T-helper 9 cell (primary cell): ENCODE results near the gene NACC2.

Experiments
- DNase-seq: peaks from one replicate; pipeline ENCODE4 v3.0.0-alpha.2; 2020

Gene NACC2

GRCh38 chr9:136009516-136009915 is 85.6 kb downstream of the NACC2 start:
- DNase-seq = no peak

- DNase-seq = no peak
These were observed 86.4 kb downstream of the NACC2 start for GRCh38 chr9:136008693-136008997.

GRCh38 chr9:136007934-136008692 is 87.0 kb downstream of the NACC2 start:
- no peak for DNase-seq

DNA sequence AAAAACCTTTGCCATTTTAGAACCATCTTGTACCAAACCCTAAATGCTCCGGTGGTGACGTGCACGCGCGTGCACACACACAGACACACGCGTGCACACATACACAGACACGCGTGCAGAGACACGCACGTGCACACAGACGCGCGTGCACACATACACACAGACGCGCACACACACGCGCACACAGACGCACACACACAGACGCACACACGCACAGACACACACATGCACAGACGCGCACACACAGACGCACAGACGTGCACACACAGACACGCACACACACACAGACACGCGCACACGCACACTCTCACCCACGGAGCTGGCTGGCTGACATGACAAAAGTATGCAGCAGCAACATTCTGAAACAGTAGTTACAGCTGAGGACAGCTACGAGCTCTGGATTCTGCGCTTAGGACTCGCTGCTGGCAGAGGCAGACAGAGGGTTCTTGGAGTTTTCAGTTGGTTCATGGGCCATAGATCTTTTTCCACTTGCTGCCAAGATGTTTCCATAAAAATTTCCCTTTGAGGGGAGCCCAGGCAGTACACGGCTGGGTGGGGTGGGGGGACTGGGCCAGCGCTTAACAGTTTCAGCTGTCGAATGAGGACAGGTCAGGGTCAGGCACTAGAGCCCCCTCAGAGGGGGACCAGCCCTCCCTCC is 87.7 kb downstream of the NACC2 start:
- DNase-seq = no peak

DNA sequence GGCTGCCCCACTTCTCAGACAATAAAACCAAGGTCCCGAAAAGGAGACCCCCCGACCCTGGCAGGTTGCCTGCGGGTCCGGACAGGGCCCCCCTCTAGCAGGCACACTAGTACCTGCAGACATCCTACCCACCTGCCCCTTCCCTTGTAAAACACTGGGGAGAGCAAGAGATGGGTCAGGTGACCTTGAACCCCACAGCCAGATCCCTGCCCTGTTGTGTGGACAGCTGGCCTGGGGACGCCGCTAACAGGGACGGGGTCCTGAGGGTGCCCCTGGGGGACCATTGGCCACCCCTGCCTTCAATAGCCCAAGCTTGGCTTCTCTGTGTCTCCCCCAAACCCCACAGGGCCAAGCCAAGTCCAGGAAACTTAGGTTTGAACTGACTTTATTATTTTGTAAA is 88.9 kb downstream of the NACC2 start:
- DNase-seq = no peak

DNA sequence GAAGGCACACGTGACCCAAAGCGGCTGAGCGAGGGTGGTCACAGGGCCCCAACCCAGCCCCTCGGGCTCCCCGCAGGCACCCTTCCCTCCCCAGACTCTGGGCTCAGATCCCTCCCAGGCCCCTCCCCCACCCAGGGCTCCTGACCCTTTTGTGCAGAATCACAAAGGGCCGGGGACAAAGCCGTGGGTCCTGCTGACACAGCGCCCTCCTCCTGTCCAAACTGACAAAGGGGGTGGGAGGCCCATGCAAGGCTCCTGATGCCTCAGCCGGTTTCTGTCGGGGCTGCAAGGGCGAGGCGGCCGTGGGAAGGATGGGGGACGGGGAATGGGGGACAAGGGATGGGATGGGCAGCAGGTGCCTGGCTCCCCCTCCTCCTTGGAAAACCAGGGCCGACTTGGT is 90.4 kb downstream of the NACC2 start:
- no peak for DNase-seq

DNA sequence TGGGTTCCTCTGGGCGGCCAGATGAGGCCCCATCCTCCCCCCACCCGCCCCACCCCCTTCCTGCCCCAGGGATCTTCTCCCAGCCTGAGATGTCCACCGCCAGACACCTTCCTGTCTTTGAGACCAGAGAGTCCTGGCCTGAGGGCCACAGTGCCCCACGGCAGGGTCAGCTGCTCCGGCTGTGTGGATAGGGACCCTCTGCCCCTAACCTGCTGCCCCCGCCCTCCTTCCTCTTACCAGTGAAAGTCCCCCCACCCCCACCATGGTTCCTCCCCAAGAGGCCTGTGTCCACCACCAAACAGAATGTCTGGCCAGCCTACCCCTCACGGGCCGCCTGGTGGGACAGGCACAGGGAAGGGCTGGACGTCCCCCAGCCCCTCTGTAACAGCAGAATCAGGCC is 90.9 kb downstream of the NACC2 start:
- no peak for DNase-seq

DNA sequence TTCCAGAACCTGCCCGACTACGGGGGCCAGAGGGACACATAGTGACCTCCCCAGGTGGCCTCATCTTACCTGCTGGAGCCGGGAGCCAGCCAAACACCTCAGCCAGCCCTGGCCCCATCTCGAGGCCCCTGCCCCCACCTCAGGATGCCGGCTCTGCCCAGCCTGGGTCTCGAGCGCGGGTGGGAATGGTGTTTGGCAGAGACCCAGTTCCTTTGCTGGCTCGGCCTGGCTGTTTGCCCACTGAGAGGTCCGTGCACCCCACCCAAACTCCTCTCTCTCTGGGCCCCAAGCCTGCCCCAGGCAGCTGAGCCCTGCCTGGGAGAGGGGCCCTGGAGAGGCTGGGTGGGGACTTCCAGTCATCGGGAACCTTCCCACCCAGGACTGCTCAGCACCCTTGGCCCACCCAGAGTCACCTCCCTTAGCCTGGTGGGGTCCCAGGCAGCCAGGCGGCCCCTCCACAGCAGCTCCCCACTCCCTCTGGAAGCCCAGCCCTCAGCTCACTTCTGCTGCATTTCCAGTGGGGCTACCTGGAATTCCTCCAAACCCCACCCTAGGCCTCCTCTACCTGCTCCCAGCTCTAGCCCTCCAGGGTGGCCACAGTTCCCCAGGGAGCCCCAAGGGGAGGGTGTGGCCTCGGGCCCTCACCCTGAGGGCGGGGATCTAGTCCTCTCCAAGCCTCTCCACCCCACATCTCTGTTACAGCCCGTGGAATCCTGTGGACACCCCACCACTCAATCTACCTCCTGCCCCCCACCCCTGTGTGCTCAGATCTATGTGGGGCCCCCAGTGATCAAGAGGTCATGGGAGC is 91.5 kb downstream of the NACC2 start:
- DNase-seq = no peak

- DNase-seq = no peak
These were observed 92.2 kb downstream of the NACC2 start for GRCh38 chr9:136002881-136003280.

GRCh38 chr9:136002215-136002614 is 92.9 kb downstream of the NACC2 start:
- DNase-seq = no peak

- DNase-seq = no peak
These were observed 93.9 kb downstream of the NACC2 start for GRCh38 chr9:136001231-136001630.

DNA sequence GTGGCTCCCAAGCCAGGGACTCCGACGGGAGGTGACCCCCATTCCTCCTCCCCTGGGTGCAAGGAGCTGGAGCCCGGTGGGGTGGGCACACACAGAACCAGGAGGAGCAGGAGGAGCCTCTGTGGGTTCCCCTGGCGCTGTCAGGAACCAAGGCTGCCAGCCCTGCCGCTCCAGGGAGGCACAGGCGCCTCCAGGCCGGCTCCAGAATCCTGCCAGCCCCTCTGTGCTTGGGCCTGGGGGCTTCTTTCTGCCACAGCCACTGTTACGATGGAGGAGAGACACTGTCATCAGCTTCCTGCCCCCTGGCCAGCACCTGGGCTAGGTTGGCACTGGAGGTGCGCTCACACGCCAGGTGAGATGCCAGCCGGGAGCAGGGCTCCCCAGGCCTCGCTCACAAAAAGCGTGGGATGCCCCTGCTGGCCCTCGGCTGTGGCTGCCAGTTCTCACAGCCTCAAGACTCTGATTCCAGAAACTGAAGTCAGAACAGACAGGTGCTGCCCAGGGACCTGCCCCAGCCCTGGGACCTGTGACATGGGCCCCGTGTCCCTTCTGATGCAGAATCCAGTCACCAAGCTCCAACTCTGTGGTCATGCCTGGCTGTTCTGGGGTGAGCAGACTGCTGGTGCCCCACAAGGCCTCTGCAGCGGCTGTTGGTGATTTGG is 96.5 kb downstream of the NACC2 start:
- DNase-seq = no peak

GRCh38 chr9:135998016-135998380 is 97.1 kb downstream of the NACC2 start:
- no peak for DNase-seq

DNA sequence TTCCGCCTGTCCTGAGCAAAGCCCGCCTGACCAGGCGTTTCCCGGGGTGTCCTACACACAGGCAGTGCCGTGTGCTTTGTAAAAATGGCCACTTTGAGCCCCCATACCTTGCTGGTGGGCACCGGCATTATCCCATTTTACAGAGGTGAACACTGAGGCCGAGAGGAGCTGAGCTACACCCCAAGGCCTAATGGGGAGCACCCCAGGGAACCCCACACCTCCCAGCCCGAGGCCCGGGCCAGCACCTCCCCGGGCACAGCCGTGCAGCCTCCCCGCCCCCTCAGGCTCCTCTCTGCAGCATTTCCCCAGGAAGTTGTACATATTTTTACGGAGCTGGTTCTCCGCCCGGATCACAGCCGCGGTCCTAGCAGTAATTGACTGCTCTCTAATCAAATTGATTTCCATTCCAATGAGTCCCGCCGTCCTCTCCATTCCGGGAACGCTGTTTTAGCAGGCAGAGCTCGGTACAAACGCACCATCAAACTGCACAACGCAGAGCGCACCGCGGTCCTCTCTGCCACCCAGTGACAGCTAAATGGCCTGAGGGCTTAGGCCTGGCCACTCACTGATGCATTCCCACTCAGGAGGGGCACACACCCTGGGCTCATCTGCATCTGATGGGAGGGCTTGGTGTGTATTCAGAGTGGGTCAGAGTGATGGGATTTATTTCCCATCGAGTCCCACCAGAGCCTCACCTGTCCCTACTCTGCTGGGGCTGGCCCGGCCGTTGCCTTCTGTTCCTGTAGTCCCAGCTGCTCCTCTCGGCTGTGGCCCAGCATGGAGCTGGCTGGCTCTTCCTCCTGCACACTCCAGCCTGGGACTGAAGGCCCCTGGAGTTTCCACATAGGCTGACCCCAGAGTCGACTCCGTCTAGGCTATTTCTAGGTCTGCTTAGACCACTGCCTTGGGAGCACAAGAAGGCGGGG is 97.7 kb downstream of the NACC2 start:
- no peak for DNase-seq

DNA sequence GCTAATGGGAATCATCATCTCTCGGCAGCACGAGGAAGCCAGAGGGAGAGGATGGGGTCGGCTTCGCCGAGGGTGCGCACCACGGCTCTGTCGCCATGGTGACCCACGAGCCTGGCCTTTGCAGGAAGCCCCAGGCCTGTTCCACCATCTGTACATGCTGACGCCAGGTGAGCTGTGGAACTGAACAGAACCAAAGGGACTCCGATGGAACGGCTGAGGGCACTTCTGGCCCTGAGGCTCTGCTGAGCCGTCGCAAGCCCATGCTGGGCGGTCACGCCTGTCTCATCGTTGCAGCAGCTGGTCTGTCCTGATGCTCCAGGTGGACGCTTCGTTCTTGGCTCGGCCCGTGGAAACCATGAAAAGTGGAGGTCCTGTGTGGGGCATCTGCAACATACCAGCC is 99.3 kb downstream of the NACC2 start:
- no peak for DNase-seq

GRCh38 chr9:135994501-135995192 is 100.4 kb downstream of the NACC2 start:
- DNase-seq = no peak

- DNase-seq = no peak
These were observed 101.2 kb downstream of the NACC2 start for GRCh38 chr9:135993765-135994500.

DNA sequence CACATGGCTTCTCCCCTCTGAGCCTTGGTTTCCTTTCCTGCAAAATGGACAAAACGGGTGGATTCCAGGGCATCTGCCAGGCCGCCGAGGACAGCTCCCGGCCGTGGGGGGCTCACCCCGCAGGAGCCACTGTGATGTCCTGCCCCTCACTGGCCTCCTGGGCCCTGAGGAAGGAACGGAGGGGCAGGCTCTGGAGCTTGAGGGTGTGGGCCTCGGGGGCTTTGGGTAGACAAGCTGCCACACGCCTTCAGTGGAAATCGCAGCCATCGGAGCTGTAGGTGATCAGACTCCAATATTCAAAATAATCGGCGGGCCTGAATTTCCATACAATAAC is 101.7 kb downstream of the NACC2 start:
- no peak for DNase-seq

DNA sequence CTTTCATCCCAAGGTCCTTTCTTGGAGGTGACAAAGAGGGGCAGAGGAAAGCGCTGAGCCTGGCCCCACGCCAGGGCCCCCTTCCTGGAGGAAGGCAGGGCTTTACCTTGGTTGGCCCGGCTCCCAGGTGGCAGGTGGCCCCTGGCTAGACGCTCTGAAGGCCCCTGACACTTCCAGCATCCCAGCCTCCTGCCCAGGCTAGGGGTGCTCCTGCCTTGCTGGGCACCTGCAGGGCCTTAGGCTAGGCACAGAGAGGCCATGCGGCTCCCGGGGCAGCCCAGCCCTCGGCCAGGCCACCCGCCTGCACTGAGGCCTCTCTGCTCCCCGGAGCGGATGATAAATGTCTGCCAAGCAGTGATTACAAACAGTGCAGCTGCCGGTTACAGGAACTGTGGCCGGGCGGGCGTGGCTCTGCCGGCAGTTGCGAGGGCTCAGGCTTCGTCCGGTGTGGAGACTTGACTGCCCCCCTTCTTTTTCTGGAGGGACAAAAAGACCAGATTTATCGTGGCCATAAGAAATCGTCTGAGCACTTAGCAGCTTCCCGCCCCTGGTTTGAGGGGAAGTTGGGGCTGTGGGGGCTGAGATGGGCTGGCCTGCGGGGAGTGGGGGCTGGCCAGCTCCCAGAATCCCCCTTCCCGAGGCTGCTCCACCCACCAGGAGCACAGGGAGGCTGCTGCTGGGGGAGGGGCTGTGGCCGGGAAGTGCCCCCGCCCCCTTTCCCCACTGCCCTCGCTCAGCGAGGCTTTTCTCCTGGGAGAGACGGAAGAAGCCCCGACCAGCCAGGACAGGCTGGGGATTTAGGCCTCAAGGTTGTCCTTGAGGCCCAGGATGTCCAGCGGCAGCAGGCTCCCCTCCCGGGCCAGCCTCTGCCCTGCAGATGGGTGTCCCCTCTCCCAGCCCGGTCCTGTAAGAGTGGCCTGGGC is 102.3 kb downstream of the NACC2 start:
- DNase-seq = no peak

DNA sequence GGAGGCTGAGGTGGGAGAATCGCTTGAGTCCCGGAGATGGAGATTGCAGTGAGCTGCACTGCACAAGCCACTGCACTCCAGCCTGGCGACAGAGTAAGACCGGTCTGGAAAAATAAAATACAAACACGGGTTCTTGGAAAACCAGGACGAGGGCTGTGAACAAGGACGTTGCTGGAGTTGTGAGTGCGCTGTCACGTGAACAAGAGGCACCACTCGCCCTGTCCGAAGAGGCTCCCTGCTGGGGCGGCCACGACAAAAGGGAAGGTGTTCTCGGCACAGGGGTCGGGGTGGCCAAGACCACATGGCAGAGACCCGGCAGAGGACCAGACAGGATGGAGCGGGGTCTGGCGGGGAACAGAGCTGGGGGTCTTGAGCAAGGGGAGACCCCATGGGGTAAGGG is 103.3 kb downstream of the NACC2 start:
- no peak for DNase-seq
